ENCODE results near the gene ASPA.

DNA sequence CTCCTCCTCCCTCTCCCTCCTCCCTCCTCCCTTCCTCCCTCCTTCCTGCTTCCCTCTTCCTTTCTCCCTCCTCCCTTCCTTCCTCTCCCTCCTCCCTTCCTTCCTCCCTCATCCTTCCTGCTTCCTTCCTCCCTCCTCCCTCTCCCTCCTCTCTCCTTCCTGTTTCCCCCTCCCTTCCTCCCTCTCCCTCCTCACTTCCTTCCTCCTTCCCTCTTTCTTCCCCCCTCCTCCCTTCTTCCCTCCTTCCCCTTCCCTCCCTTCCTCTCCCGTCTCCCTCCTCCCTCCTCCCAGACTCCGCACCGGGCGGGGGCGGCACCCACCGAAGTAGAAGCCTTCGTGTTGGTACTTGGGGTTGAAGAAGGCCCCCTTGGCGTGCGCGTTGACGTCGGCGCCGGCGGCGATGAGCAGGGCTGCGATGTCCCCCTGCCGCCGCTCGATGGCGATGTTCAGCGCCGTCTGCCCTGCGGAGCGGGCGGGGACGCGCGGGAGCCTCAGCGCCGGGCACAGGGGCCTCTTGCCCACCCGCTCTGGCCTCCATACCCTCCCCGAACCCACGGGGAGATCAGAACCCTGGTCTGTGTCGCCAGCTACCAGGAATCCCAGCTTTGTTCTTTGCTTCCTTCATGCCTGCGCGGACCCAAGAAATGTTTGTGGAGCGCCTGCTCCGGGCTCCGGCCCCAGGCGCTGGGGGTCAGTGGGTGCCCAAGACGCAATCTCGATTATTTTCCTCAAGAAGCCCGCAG is 59.6 kb downstream of the ASPA start:
- no peak for TF ChIP-seq POLR2A (IDR thresholded peaks at IDR 0.05)
- TF ChIP-seq CTCF (IDR thresholded peaks at IDR 0.05) = peak in 5 of 6 experiments; percentile 37 to 58 (median 50)
